ENCODE data around the gene ILDR1. TPM values are rescaled to one million over a fixed set of nuclear protein-coding genes. Genes with fewer than 3 reads are reported as not detected.

ILDR1 gene
- total RNA-seq, 4 donors from 2014 or later = 1.9 to 3.7 (median 2.3) TPM

DNA sequence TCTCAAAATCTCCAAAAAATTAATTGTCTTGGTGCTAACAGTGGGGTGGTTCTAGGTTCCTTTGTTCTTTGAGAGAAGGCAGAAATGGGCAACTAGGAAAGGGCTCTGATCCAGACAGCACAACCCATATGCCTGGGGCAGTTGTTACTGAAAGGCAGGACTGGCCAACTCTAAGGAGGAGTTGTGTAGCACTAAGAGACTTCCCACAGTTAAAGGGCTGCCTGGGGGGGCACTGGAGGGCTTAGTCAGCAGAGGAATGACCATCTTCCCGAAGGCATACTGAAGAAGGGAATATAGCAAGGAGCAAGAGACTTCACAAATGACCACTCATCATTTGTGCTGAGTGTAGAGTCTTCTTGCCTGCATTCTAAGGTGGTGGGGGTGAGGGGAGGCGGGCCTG, 15.8 kb downstream of the ILDR1 start:
- WGBS = 74% methylated on average over 2 of the region's 2 CpGs

DNA sequence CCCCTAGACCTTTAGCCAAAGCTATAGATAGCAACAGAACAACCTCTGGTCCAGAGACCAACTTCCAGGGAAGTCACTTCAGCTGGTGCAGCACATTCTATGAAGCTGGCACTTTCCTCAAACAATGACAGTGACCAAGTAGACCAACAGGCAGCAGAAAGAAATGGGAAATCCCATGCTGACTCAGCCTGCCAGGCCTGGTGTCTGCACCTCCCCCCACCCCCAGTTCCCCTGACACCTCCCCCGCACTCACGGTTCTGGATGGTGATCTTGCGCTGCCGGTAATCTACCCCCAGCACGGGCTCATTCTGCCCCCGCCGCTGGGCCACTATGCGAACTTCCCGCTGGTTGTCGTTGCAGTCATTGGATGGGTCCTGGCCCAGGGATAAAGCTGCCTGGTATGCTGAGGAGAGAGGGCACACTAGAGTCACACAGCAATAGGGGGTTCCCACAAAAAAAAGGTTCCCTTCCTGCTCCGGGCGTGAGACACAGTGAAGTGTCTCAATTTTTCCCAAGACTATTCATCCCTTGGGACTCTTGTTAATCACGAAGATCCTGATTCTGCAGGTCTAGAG, 17.0 kb downstream of the ILDR1 start:
- no peaks in the 10 kb centered on the region for H3K36me3 ChIP-seq
- DNase-seq (ENCODE audit: low spot score in 2 of 2) = no peak
- no peaks in the 10 kb centered on the region for H3K9me3 ChIP-seq
- 88% methylated on average over 13 of the region's 13 CpGs for WGBS
- H3K4me1 ChIP-seq = no peaks in the 10 kb centered on the region
- H3K27me3 ChIP-seq = no peaks in the 10 kb centered on the region
- H3K4me3 ChIP-seq = no peak overlapping the region
- TF ChIP-seq, protein P1, sequence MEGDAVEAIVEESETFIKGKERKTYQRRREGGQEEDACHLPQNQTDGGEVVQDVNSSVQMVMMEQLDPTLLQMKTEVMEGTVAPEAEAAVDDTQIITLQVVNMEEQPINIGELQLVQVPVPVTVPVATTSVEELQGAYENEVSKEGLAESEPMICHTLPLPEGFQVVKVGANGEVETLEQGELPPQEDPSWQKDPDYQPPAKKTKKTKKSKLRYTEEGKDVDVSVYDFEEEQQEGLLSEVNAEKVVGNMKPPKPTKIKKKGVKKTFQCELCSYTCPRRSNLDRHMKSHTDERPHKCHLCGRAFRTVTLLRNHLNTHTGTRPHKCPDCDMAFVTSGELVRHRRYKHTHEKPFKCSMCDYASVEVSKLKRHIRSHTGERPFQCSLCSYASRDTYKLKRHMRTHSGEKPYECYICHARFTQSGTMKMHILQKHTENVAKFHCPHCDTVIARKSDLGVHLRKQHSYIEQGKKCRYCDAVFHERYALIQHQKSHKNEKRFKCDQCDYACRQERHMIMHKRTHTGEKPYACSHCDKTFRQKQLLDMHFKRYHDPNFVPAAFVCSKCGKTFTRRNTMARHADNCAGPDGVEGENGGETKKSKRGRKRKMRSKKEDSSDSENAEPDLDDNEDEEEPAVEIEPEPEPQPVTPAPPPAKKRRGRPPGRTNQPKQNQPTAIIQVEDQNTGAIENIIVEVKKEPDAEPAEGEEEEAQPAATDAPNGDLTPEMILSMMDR (IDR thresholded peaks at IDR 0.05) = no peak
- no peak overlapping the region for H3K27ac ChIP-seq

More for the DNA sequence above, 15.8 kb downstream of the ILDR1 start:
- Histone ChIP-seq H3K4me3 (no peak overlapping the region), H3K9me3 (no peaks in the 10 kb centered on the region), H3K4me1 (no peaks in the 10 kb centered on the region), H3K27me3 (no peaks in the 10 kb centered on the region), H3K27ac (no peak overlapping the region), H3K36me3 (no peaks in the 10 kb centered on the region)
- TF ChIP-seq POLR2A (IDR thresholded peaks at IDR 0.05) (no peak), POLR2AphosphoS5 (IDR thresholded peaks at IDR 0.05) (no peak), EP300 (IDR thresholded peaks at IDR 0.05) (no peak)
- TF ChIP-seq, protein P1 (IDR thresholded peaks at IDR 0.05) = no peak
- no peak for DNase-seq (ENCODE audit: low spot score in 2 of 2)

DNA sequence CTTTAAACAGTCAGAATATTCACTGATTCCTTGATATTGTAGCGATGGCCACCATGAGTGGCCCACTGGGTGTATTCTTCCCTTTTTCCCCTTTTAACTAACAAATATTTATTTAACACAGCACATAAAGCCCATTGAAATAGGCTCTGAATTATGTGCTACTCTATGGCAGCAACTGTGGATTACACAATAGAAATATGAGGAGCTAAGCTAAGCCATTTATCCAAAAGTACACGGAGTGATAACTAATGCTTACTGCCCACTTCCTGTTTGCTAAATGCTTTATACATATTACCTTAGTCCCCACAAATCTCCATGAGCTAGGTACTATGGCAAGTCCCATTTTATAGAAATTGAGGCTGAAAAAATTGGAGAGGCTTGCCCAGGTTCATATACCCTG, 17.9 kb downstream of the ILDR1 start:
- no peak for TF ChIP-seq POLR2AphosphoS5 (IDR thresholded peaks at IDR 0.05)
- TF ChIP-seq, protein P1 (IDR thresholded peaks at IDR 0.05) = no peak
- no peak for TF ChIP-seq EP300 (IDR thresholded peaks at IDR 0.05)
- no peak for TF ChIP-seq POLR2A (IDR thresholded peaks at IDR 0.05)
- no peak for DNase-seq (ENCODE audit: low spot score in 2 of 2)
- H3K4me1 ChIP-seq = no peaks in the 10 kb centered on the region
- no peaks in the 10 kb centered on the region for H3K9me3 ChIP-seq
- WGBS = 63% methylated on average over 2 of the region's 2 CpGs
- H3K27ac ChIP-seq = no peak overlapping the region
- H3K4me3 ChIP-seq = no peak overlapping the region
- no peaks in the 10 kb centered on the region for H3K27me3 ChIP-seq
- H3K36me3 ChIP-seq = no peaks in the 10 kb centered on the region

DNA sequence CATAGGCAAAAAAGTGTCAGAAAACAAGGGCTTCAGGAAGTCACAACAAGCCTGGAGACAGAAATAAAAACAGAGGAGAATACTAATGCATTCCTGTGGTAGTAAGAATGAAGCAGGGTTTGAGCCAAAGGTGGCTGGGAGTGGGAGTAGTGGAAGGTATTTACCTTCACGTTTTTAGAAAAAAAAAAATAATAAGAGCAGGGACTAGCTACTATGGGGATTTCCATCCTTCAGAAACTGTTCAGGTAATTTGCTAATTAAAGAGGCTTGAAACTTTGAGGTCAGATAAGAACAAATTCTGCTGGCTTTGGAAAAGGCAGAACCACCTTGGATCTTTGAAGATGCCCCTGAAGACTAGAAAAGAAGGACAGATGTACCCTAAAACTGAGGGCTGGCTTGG, 18.4 kb downstream of the ILDR1 start:
- Histone ChIP-seq H3K4me1 (no peaks in the 10 kb centered on the region), H3K9me3 (no peaks in the 10 kb centered on the region), H3K27ac (no peak overlapping the region), H3K4me3 (no peak overlapping the region), H3K27me3 (no peaks in the 10 kb centered on the region), H3K36me3 (no peaks in the 10 kb centered on the region)
- WGBS = 6% methylated on average over 1 of the region's 1 CpG
- no peak for TF ChIP-seq EP300 (IDR thresholded peaks at IDR 0.05)
- no peak for DNase-seq (ENCODE audit: low spot score in 2 of 2)

DNA sequence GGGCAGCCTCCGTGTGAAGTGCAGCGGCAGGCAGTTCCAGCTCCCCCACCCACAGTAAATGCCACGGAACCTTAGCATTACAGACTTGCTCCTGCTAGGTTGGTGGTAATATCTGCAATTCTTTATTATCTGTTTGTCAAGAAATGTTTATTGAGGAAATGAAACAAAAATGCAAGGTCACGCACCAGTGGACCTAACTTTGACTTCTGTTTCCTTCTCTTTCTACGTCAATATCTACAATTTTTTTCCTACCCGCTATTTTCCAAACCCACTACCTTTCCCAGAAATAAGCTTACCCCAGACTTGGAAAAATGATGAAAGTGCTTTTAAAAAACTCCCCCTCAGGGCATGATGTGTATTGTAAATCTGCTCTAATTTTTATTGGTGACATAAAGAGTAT, 18.9 kb downstream of the ILDR1 start:
- Histone ChIP-seq H3K4me3 (no peak overlapping the region), H3K27ac (no peak overlapping the region), H3K9me3 (no peaks in the 10 kb centered on the region), H3K36me3 (no peaks in the 10 kb centered on the region), H3K4me1 (no peaks in the 10 kb centered on the region), H3K27me3 (no peaks in the 10 kb centered on the region)
- no peak for TF ChIP-seq POLR2A (IDR thresholded peaks at IDR 0.05)
- TF ChIP-seq EP300 (IDR thresholded peaks at IDR 0.05) = no peak
- TF ChIP-seq, protein P1 (IDR thresholded peaks at IDR 0.05) = no peak
- TF ChIP-seq POLR2AphosphoS5 (IDR thresholded peaks at IDR 0.05) = no peak
- DNase-seq (ENCODE audit: low spot score in 2 of 2) = no peak
- WGBS = 50% methylated on average over 6 of the region's 6 CpGs

- 86% methylated on average over 7 of the region's 7 CpGs for WGBS
- Histone ChIP-seq H3K27ac (no peak overlapping the region), H3K4me3 (no peak overlapping the region), H3K4me1 (no peaks in the 10 kb centered on the region), H3K36me3 (no peaks in the 10 kb centered on the region), H3K27me3 (no peaks in the 10 kb centered on the region), H3K9me3 (no peaks in the 10 kb centered on the region)
- TF ChIP-seq, protein P1 (IDR thresholded peaks at IDR 0.05) = no peak
- TF ChIP-seq POLR2AphosphoS5 (IDR thresholded peaks at IDR 0.05) (no peak), POLR2A (IDR thresholded peaks at IDR 0.05) (no peak), EP300 (IDR thresholded peaks at IDR 0.05) (no peak)
- no peak for DNase-seq (ENCODE audit: low spot score in 2 of 2)
These were observed 19.4 kb downstream of the ILDR1 start for GRCh38 chr3:122002611-122003010.

All from suprapubic skin (tissue), 4 donors.